Suprapubic skin (tissue), 3 donors: ENCODE data around the gene ZNF408.
"Not testable (repeated sequence)": the region's sequence is repeated elsewhere in the genome, so short reads cannot be mapped to it uniquely, and the experiment has no call there.

Source experiments
- CTCF ChIP-seq, 2 donors: fragments of 200-600 bp in 1 of 2; fragments of 450-650 bp in 1 of 2; sonication (generic) in 1 of 2; IDR thresholded peaks; one replicate each; pipeline ENCODE4 v1.5.1; 2016 to 2019; ENCODE audit warnings: antibody characterized with exemption in 2 of 2, mild to moderate bottlenecking in 1 of 2, moderate library complexity in 1 of 2
- POLR2A ChIP-seq, 2 donors: fragments of 450-650 bp; IDR thresholded peaks; one replicate each; pipeline ENCODE4 v1.6.1; 2017; ENCODE audit warnings: antibody characterized with exemption in 2 of 2, mild to moderate bottlenecking in 2 of 2, moderate library complexity in 2 of 2

DNA sequence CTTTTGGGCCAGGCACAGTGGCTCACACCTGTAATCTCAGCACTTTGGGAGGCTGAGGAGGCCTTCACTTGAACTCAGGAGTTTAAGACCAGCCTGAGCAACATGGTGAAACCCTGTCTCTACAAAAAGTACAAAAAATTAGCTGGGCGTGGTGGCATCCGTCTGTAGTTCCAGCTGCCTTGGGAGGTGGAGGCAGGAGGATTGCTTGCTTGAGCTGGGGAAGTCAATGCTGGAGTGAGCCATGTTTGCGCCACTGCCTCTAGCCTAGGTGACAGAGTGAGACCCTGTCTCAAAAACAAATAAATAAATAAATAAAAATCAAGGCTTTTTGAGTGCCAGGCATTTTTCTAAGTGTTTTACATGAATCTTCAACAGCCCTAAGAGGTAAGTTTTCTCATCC lies 30.3 kb upstream of the ZNF408 start:
- TF ChIP-seq POLR2A, CTCF (IDR thresholded peaks at IDR 0.05): not testable (repeated sequence)
